Measurements from ENCODE around the gene LARGE1. TPM values are rescaled to one million over a fixed set of nuclear protein-coding genes. Genes with fewer than 3 reads are reported as not detected.

The LARGE1 gene
- total and polyA plus RNA-seq, 2 donors (not counting 1 experiment from before 2014, with no cell fraction given), result 14.1 to 19.2 TPM

DNA sequence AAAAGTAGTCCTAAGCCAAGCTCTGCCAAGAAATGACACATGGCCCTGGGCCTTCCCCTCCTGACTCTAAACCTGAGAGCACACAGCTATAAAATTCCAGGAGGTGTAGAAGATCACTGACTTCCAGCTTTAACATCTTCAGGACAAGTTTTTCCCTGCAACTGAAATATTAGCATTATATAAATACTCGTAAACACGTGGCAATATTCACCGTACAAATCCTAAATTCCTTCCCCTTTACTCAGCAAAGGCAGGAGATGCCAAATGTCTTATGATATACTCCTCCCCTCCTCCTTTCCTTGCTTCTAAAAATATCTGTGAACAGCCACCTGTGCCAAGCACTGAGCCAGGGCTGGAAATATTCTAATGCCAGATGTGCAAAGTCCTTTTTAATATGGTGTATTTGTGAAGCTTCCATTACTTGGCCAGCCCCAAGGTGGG is 194.0 kb downstream of the LARGE1 start:
- H2AFZ ChIP-seq (ENCODE audit: low read length), result no peak overlapping the region
- no peak overlapping the region for H3K9ac ChIP-seq (ENCODE audit: insufficient read depth, low read length)
- H3K4me3 ChIP-seq (replicated peaks in 1 of 4; ENCODE audit: control extremely low read depth in 1 of 4, insufficient read depth in 1 of 4, low read depth in 3 of 4, low read length in 4 of 4), result no peak overlapping the region
- no peaks in the 10 kb centered on the region for H3K9me3 ChIP-seq (ENCODE audit: control insufficient read depth, insufficient read depth, low read depth, low read length)
- no peaks in the 10 kb centered on the region for H3K27me3 ChIP-seq (ENCODE audit: control insufficient read depth, insufficient read depth, low read length)
- no peak overlapping the region for H3K27ac ChIP-seq (ENCODE audit: insufficient read depth, low read length)
- no peak for TF ChIP-seq EZH2 (IDR thresholded peaks at IDR 0.05; ENCODE audit: low read length, missing control alignments)
- TF ChIP-seq, protein P1, sequence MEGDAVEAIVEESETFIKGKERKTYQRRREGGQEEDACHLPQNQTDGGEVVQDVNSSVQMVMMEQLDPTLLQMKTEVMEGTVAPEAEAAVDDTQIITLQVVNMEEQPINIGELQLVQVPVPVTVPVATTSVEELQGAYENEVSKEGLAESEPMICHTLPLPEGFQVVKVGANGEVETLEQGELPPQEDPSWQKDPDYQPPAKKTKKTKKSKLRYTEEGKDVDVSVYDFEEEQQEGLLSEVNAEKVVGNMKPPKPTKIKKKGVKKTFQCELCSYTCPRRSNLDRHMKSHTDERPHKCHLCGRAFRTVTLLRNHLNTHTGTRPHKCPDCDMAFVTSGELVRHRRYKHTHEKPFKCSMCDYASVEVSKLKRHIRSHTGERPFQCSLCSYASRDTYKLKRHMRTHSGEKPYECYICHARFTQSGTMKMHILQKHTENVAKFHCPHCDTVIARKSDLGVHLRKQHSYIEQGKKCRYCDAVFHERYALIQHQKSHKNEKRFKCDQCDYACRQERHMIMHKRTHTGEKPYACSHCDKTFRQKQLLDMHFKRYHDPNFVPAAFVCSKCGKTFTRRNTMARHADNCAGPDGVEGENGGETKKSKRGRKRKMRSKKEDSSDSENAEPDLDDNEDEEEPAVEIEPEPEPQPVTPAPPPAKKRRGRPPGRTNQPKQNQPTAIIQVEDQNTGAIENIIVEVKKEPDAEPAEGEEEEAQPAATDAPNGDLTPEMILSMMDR (conservative IDR thresholded peaks at IDR 0.05 in 1 of 2, IDR thresholded peaks at IDR 0.05 in 1 of 2; ENCODE audit: low read depth in 1 of 2, low read length in 2 of 2), result no peak
- H3K4me2 ChIP-seq (ENCODE audit: extremely low read depth, insufficient read depth, low read length), result peak overlapping the region; percentile 29
- H4K20me1 ChIP-seq (ENCODE audit: control insufficient read depth, extremely low read depth, insufficient read depth, low read length), result no peaks in the 10 kb centered on the region
- peak; percentile 70 to 71 for DNase-seq (ENCODE audit: low read depth in 2 of 2)
- H3K36me3 ChIP-seq (ENCODE audit: control insufficient read depth, insufficient read depth, low read length), result no peaks in the 10 kb centered on the region
- H3K79me2 ChIP-seq (ENCODE audit: control insufficient read depth, insufficient read depth, low read length), result no peaks in the 10 kb centered on the region
- H3K4me1 ChIP-seq (ENCODE audit: control insufficient read depth, extremely low read depth, insufficient read depth, low read length), result peaks cover 5% of the 10 kb centered on the region

DNA sequence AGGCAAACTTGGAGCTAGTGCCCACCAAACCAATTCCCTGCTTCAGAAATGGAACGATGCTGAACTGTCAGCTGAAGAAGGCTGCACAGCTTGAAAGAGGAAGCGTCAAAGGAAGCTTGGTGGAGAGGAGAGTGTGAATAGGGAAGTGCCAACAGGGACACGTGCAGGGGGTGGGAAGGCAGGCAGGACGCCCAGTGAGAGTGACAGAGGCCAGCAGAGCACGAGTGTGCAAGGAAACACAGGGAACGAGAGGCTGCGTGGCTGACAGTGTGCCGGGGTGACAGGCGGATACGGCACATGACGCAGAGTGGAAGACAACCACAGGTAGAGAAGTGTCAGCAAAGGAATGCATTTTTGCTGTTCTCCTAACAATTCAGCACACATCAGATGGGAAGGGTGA is 196.4 kb downstream of the LARGE1 start:
- TF ChIP-seq EZH2 (IDR thresholded peaks at IDR 0.05; ENCODE audit: low read length, missing control alignments), result no peak
- TF ChIP-seq, protein P1 (conservative IDR thresholded peaks at IDR 0.05 in 1 of 2, IDR thresholded peaks at IDR 0.05 in 1 of 2; ENCODE audit: low read depth in 1 of 2, low read length in 2 of 2), result no peak
- DNase-seq (ENCODE audit: low read depth in 2 of 2), result no peak
- no peak overlapping the region for H3K4me3 ChIP-seq (replicated peaks in 1 of 4; ENCODE audit: control extremely low read depth in 1 of 4, insufficient read depth in 1 of 4, low read depth in 3 of 4, low read length in 4 of 4)

DNA sequence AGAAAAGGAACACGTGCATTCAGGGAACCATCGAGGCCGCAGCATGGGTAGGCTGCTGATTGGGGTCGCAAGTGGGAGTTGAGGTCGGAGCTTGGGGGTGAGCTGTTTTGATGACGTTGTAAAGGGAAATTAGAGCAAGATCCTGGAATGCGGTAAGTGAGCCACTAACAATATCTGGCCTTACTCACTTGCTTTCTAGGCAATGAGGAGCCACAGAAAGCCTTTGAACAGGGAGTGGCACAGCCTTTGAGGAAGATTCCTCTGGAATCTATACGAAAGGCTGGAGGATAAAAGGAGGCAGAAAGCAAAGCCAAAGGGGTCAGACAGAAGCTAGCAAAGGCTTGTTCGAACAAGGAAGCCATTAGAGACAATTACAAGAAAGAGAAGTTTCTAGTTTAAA is 197.5 kb downstream of the LARGE1 start:
- H3K9me3 ChIP-seq (ENCODE audit: control insufficient read depth, insufficient read depth, low read depth, low read length), result no peaks in the 10 kb centered on the region
- H3K4me2 ChIP-seq (ENCODE audit: extremely low read depth, insufficient read depth, low read length), result no peak overlapping the region
- no peak for DNase-seq (ENCODE audit: low read depth in 2 of 2)
- no peaks in the 10 kb centered on the region for H3K36me3 ChIP-seq (ENCODE audit: control insufficient read depth, insufficient read depth, low read length)
- no peak overlapping the region for H2AFZ ChIP-seq (ENCODE audit: low read length)
- H3K9ac ChIP-seq (ENCODE audit: insufficient read depth, low read length), result no peak overlapping the region
- no peaks in the 10 kb centered on the region for H4K20me1 ChIP-seq (ENCODE audit: control insufficient read depth, extremely low read depth, insufficient read depth, low read length)
- H3K4me1 ChIP-seq (ENCODE audit: control insufficient read depth, extremely low read depth, insufficient read depth, low read length), result peaks cover 5% of the 10 kb centered on the region
- no peak overlapping the region for H3K27ac ChIP-seq (ENCODE audit: insufficient read depth, low read length)
- TF ChIP-seq, protein P1 (conservative IDR thresholded peaks at IDR 0.05 in 1 of 2, IDR thresholded peaks at IDR 0.05 in 1 of 2; ENCODE audit: low read depth in 1 of 2, low read length in 2 of 2), result no peak
- TF ChIP-seq EZH2 (IDR thresholded peaks at IDR 0.05; ENCODE audit: low read length, missing control alignments), result no peak
- H3K79me2 ChIP-seq (ENCODE audit: control insufficient read depth, insufficient read depth, low read length), result no peaks in the 10 kb centered on the region
- H3K4me3 ChIP-seq (replicated peaks in 1 of 4; ENCODE audit: control extremely low read depth in 1 of 4, insufficient read depth in 1 of 4, low read depth in 3 of 4, low read length in 4 of 4), result no peak overlapping the region
- no peaks in the 10 kb centered on the region for H3K27me3 ChIP-seq (ENCODE audit: control insufficient read depth, insufficient read depth, low read length)

More for the DNA sequence above, 196.4 kb downstream of the LARGE1 start:
- H3K27ac ChIP-seq (ENCODE audit: insufficient read depth, low read length), result no peak overlapping the region
- H3K4me2 ChIP-seq (ENCODE audit: extremely low read depth, insufficient read depth, low read length), result no peak overlapping the region
- no peaks in the 10 kb centered on the region for H4K20me1 ChIP-seq (ENCODE audit: control insufficient read depth, extremely low read depth, insufficient read depth, low read length)
- no peaks in the 10 kb centered on the region for H3K36me3 ChIP-seq (ENCODE audit: control insufficient read depth, insufficient read depth, low read length)
- no peaks in the 10 kb centered on the region for H3K79me2 ChIP-seq (ENCODE audit: control insufficient read depth, insufficient read depth, low read length)
- no peaks in the 10 kb centered on the region for H3K9me3 ChIP-seq (ENCODE audit: control insufficient read depth, insufficient read depth, low read depth, low read length)
- no peak overlapping the region for H3K9ac ChIP-seq (ENCODE audit: insufficient read depth, low read length)
- H3K4me1 ChIP-seq (ENCODE audit: control insufficient read depth, extremely low read depth, insufficient read depth, low read length), result peaks cover 5% of the 10 kb centered on the region
- no peaks in the 10 kb centered on the region for H3K27me3 ChIP-seq (ENCODE audit: control insufficient read depth, insufficient read depth, low read length)
- H2AFZ ChIP-seq (ENCODE audit: low read length), result no peak overlapping the region

Measured in fibroblast of lung (primary cell).